Putamen (tissue), 1 donor: Measurements from ENCODE around the gene OR6J1.
"Not testable (repeated sequence)": the region's sequence is repeated elsewhere in the genome, so short reads cannot be mapped to it uniquely, and the experiment has no call there.

ENCODE experiments used
- DNase-seq: peaks from one replicate; pipeline ENCODE4 v3.0.0-alpha.2; 2016; ENCODE audit warnings: low spot score

Gene OR6J1

DNA sequence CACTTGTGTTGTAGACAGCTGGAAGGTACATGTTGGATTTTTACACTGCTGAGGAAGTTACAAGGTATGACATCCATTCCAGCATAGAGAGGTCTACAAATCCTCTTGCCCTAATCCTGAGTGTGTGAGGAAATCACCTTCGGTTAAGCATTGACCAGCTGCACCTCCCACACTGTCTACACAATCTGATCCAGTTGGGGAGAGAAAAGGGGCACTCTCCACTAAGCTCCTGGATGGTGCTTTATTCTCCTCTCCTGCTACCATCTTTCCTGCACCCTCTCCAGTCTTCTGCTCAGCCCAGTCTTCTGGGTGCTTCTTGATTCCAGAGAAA lies at the start of gene OR6J1:
OR6J1 (minus strand) TSS at position 48 of the 331 bp plus-strand sequence. CDS start 9,541 bp downstream, outside the sequence.
- no peak for DNase-seq

DNA sequence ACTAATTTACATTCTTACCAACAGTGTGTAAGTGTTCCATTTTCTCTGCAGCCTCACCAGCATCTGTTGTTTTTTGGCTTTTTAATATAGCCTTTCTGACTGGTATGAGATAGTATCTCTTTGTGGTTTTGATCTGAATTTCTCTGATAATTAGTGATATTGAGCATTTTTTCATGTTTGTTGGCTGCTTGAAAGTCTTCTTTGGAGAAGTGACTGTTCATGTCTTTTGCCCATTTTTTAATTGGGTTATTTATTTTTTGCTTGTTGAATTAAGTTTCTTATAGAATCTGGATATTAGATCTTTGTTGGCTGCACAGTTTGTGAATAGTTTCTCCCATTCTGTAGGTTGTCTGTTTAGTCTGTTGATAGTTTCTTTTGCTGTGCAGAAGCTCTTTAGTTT lies 48.0 kb upstream of the OR6J1 start:
- DNase-seq, result no peak

DNA sequence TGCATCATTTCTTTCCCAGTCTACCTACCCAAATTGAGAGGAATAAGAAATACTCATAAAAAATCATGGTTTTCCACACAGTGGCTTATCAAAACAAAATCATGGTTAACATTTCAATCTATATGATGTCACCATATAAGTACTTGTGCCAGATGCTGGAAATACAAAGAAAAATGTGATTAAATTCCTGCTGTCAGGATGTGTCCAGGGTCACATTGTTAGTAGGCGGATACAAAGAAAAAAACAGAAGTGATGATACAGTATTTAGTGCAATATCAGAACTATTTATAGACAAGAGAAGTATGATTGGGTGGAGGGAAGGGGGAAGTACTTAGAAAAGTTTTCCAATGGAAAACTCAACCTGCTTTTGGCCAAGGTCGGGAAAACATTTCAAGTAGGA lies 47.0 kb upstream of the OR6J1 start:
- DNase-seq, result no peak

DNA sequence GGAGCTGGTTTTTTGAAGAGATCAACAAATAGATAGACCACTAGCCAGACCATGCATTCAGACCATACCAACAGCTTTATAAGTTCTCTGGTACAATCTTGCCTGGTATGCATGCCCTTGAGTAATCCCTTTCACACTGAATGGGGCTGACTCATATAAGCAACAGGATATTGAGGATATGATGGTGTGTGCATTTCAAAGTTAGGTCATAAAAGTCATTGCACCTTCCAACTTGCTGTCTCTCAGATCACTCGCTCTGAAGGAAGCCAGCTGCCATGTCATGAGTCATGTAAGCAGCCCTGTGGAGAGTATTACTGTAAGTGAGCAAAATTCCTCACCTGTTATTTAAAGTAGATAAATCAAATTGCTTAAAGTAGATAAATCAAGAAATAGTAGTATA lies 45.0 kb upstream of the OR6J1 start:
- DNase-seq, result no peak

DNA sequence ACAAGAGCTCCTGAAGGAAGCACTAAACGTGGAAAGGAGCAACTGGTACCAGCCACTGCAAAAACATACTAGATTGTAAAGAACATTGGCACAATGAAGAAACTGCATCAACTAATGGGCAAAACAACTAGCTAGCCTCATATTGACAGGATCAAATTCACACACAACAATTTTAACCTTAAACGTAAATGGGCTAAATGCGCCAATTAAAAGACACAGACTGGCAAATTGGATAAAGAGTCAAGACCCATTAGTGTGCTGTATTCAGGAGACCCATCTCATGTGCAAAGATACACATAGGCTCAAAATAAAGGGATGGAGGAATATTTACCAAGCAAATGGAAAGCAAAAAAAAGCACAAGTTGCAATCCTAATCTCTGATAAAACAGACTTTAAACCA lies 43.8 kb upstream of the OR6J1 start:
- DNase-seq, result not testable (repeated sequence)

DNA sequence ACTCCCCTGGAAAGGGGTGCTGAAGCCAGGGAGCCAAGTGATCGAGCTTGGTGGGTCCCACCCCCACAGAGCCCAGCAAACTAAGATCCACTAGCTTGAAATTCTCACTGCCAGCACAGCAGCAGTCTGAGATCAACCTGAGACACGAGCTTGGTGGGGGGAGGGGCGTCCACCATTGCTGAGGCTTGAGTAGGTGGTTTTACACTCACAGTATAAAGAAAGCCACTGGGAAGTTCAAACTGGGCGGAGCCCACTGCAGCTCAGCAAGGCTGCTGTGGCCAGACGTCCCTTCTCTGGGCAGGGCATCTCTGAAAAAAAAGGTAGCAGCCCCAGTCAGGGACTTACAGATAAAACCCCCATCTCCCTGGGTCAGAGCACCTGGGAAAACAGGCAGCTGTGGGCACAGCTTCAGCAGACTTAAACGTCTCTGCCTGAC lies 42.0 kb upstream of the OR6J1 start:
- not testable (repeated sequence) for DNase-seq

DNA sequence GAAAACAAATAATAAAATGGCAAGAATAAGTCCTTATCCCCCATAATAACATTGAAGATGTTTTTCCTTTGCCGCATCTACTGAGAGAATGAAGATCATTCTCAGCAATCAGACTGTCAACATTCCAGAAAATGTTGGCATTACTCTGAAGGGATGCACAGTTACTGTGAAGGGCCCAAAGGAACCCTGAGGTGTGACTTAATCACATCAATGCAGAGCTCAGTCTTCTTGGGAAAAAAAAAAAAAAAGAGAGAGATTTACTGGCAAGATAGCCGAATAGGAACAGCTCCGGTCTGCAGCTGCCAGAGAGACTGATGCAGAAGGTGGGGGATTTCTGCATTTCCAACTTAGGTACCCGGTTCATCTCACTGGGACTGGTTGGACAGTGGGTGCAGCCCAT lies 41.3 kb upstream of the OR6J1 start:
- no peak for DNase-seq

DNA sequence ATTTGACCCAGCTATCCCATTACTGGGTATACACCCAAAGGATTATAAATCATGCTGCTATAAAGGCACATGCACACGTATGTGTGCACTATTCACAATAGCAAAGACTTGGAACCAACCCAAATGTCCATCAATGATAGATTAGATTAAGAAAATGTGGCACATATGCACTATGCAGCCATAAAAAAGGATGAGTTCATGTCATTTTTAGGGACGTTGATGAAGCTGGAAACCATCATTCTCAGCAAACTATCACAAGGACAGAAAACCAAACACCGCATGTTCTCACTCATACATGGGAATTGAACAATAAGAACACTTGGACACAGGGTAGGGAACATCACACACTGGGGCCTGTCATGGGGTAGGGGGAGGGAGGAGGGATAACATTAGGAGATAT lies 39.3 kb upstream of the OR6J1 start:
- DNase-seq, result not testable (repeated sequence)

DNA sequence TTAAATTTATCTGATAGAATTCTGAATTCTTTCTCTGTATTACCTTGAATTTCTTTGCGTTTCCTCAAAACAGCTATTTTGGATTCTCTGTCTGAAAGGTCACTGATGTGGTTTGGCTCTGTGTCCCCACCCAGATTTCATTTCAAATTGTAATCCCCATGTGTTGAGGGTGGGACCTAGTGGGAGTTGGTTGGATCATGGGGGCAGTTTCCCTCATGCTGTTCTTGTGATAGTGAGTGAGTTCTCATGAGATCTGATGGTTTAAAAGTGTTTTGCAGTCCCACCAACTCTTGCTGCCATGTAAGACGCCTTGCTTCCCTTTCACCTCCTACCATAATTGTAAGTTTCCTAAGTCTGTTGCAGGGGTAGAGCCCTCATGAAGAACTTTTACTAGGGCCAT lies 34.1 kb upstream of the OR6J1 start:
- no peak for DNase-seq

DNA sequence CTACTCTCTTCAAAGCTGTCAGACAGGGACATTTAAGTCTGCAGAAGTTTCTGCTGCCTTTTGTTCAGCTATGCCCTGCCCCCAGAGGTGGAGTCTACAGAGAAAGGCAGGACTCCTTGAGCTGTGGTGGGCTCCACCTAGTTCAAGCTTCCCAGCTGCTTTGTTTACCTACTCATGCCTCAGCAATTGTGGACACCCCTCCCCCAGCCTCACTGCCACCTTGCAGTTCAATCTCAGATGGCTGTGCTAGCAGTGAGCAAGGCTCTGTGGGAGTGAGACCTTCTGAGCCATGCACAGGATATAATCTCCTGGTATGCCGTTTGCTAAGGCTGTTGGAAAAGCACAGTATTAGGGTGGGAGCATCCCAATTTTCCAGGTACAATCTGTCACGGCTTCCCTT lies 33.4 kb upstream of the OR6J1 start:
- not testable (repeated sequence) for DNase-seq

DNA sequence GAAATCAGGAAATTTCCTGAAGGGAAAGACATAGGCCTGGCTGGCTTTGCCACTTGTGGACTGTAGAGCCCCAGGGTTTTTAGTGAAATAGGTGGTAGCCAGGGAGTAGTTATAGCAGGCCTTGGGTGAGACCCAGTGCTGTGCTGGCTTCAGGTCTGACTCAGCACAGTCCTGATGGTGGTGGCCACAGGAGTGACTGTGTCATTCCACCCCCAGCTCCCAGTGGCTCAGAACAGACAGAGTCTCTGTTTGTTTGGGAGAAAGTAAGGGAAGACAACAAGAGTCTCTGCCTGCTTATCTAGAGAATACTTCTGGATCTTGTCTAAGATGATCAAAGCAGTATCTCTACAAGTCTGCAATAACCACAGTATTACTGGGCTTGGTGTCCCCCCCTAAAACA lies 27.5 kb upstream of the OR6J1 start:
- no peak for DNase-seq

DNA sequence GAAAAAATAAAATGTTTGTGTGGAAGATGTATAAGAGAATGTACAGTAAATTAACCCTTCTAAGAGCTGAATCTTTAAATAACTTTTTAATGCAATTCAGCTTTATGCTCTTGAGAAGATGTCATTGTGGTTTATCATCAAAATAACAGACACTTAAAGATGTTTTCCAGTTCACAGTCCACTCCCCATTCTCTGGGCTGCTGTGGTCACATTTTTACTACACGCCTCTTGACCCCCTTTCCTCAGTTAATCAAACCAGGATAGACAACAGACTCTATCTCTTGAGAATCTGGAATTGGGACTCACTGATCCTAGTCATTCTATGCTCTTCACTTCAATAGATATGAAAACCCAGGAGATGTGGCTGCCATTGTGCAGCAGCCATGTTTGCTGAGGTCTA lies 24.7 kb upstream of the OR6J1 start:
- DNase-seq, result no peak

DNA sequence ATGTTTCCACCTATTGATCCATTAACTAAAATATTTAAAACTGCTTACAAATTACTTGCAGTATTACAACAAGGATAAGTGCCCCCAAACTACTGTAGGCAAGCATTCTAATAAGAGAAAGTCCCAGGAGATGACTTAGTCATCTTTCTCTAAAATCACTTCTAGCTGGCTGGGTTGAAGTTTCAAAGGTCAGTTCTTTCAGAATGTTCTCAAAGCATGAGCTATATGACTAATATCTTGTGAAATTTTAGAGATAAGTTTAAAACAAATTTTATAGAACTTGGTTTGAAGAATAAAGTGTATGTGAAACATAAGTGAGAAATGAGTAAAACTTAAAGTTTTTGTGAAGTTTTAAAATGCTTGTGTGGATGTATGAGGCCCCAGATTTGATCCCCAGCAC lies 24.3 kb upstream of the OR6J1 start:
- no peak for DNase-seq

DNA sequence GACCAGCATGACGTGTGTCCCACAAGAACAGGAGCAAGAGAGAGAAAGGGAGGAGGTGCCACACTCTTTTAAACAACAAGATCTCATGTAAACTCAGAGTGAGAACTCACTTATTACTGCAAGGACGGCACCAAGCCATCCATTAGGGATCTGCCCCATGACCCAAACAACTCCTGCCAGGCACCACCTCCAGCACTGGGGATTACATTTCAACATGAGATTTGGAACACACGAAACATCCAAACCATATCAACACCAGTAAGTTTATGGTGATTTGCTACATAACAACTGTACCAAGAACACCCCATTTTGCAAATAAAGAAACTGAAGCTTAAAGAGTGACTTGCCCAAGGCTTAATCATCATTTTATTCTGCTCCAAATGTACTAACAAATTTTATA lies 23.7 kb upstream of the OR6J1 start:
- DNase-seq, result no peak

DNA sequence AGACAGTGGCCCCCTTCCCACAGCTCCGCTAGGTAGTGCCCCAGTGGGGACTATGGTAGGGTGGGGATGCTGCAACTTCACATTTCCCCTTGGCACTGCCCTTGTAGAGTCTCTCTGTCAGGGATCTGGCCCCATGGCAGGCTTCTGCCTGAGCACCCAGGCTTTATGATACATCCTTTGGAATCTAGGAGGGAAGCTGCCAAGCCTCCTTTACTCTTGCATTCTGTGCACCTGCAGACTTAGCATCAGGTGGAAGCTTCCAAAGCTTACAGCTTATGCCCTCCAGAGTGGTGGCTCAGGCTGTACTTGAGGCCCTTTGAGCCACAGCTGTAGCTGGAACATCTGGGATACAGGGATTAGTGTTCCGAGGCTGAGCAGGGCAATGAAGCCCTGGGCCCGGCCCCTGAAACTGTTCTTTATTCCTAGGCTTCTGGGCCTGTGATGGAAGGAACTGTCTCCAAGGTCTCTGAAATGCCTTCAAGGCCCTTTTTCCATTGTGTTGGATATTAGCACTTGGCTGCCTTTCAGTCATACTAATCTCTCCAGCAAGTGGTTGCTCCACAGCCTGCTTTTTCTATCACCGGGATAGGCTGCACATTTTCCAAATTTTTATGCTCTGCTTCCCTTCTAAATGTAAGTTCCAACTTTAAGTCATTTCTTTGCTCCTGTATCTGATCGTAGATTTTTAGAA lies 22.2 kb upstream of the OR6J1 start:
- DNase-seq, result no peak

DNA sequence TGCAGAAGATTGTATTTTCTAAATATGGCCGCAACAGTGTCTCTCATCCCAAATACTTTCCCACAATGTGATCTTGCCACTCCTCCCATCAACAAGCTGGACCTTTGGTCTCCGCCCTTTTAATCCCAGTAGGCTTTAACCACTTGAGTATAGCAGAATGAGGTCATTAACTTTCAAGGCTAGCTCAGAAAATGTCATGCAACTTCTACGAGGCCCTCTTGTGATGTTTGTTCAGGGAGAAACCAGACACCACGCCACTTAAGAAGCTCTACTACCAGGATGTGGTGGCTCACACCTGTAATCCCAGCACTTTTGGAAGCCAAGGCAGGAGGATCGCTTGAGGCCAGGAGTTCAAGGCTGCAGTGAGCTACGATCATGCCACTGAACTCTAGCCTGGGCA lies 20.1 kb upstream of the OR6J1 start:
- DNase-seq, result no peak

DNA sequence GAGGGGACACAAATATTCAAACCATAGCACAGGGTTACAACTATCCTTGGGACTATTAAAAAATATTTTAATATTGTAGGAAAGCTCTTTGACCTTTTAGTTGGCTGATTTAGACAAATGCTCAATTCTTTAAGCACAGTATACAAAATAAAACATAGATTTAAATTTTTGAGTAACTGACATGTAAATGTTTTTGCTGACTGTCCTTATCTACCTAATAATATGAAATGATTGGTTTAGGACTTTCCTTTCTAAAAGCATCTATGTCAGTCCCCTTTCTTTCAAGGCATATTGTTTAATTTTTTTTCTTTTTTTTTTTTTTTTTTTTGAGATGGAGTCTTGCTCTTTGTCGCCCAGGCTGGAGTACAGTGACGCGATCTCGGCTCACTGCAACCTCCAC lies 16.5 kb upstream of the OR6J1 start:
- no peak for DNase-seq

DNA sequence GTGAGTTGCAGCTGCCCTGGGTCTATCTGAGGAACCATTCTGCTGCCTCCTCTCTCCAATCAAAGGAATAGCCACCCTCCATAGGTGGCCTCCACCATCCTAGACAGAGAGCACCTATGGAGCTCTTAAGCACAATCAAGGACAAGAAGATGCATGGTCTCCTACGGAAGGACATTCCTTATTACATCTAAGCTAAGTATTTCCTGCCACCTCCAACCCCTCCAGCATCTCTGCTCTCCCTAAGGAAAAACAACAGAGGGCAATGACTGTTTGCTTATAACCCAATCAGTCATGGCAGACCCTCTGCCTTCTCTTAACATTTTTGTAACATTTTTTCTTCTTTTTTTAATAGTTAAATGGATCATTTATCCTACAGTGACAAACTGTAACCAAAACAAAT lies 14.8 kb upstream of the OR6J1 start:
- DNase-seq, result no peak

DNA sequence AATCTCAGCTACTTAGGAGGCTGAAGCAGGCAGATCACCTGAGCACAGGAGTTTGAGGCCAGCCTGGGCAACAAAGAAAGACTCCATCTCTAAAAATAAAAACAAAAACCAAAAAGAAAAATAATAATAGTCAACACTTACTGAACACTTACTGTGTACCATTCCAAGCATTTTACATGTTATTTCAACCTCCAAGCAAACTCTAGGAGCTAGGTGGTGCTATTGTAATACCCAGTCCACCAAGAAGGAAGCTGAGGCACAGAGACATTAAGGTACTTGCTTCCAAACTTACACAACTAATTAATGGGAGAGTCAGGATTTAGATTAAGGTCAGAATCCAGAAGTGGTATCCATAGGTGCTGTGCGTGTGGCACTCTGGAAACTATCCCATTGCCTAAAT lies 13.7 kb upstream of the OR6J1 start:
- DNase-seq, result no peak

DNA sequence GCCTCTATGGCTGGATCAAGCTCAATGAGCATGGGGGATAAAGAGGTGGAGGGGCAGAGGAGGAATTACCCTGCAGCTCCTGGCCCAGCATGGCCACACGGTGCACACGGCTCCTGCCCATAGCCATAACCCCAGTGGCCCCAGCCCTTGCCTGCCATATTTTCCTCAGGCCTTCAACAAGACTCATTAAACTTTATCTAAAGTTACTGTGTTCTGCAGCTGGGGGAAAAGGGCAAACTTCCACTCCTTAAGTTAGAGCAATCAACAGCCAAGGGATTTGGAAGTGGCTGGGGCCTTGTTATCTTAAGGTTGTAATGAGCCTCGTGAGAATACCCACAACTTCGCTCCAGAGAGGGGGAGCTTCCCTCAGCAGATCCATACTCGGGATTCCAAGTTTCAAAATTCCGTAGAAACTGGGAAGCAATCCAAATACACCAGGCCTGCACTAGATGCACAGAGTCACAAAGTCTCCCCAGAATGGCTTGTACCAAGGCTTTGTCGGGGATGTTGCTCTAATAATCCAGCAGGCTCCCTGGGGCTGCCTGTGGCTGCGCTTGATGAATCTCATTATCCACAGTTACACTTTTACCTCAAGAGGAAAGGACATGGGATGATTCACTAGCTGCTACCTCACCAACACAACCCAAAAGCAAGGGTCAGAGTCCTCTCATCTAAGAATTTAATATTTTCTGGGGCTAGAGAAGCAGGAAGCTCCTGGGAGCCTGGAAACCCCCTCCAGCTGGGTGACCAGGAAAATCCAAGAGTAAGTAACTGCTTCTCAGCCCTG lies 13.0 kb upstream of the OR6J1 start:
- DNase-seq, result no peak

DNA sequence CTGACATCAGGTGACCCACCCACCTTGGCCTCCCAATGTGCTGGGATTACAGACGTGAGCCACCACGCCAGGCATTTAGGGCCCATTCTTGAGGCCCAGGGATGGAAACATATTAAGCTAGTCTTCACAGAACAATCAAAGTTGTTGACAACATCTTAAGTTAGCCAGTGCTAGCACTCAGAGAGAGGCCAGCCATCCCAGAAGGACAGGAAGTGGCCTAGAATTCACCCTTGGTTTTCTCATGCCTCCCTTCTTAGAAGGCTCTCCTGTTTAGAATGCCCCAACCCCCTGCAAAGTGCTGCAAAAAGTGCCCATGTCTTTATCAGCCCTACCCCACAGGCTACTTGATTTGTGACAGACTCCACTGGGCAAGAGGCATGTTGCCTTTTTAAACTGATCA lies 12.1 kb upstream of the OR6J1 start:
- no peak for DNase-seq

DNA sequence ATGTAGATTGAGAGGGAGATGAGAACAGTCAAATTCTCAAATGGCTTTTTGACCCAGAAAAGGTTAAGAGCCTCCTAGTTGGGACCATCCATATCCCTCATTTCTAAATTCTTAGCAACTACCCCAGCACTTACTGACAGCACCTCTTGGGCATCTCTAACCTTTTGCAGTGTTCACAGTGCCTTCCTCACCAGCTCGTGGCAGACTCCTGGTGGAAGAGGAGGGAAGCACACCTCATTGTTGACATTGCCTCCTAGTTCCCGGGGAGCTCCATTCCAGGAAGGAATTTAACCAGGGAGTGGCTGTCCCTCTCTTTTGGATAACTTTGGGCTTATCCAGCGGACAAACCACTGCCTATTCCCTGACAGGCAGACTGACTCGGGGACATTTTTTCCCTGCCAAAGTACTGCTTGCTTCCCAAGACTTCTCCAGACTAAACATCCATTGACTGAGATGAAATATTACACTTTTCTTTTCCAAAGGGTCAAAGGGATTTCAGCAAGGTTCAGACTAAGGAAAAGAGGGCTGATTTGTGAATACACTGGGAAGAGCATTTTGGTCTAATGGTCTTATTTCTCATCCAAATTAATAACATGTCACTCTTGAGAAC lies 9.0 kb upstream of the OR6J1 start:
- DNase-seq, result no peak

DNA sequence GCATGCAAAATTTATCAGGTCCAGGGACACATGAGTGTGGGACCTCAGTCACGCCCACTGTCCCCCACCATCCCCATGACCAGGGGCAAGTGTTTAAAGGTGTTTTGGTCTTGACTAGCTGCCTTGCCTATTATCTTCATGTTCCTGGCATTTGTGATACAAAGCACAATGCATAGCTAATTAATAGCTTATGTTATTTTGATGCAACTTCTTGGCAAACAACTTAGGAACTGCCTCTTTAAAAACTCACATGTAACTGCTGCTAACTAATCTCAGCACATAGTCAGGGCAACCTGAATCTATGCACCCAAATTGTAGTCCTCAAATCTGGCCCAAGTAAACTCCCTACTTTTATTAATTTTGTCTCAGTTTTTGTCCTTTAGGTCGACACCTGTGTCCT lies 7.4 kb upstream of the OR6J1 start:
- DNase-seq, result no peak
